Neuronal stem cell (in vitro differentiated cells): ENCODE data around the gene MBLAC1.

ENCODE experiments used
- DNase-seq: peaks from one replicate; pipeline ENCODE4 v3.0.0-alpha.2; 2013; ENCODE audit warnings: low spot score
- H2AFZ ChIP-seq: one replicate; pipeline ENCODE4 v1.6.1; 2013; ENCODE audit warnings: mild to moderate bottlenecking, low read length, inconsistent platforms
- H2AK5ac ChIP-seq: 2 replicates; pipeline ENCODE4 v1.6.1; 2013; ENCODE audit warnings: low read depth, mild to moderate bottlenecking, inconsistent platforms, low read length, moderate library complexity, mixed read lengths
- H2BK120ac ChIP-seq: 2 replicates; pipeline ENCODE4 v1.6.1; 2013; ENCODE audit warnings: low read depth, mild to moderate bottlenecking, inconsistent platforms, low read length, moderate library complexity, mixed read lengths
- H2BK12ac ChIP-seq: one replicate; pipeline ENCODE4 v1.6.1; 2013; ENCODE audit warnings: low read length, inconsistent platforms
- H2BK15ac ChIP-seq: 2 replicates; pipeline ENCODE4 v1.6.1; 2013; ENCODE audit warnings: mild to moderate bottlenecking, low read length, inconsistent platforms, mixed read lengths
- H2BK5ac ChIP-seq: one replicate; pipeline ENCODE4 v1.6.1; 2013; ENCODE audit warnings: inconsistent platforms, mild to moderate bottlenecking, low read length, moderate library complexity
- H3K14ac ChIP-seq: one replicate; pipeline ENCODE4 v1.6.1; 2013; ENCODE audit warnings: low read length, inconsistent platforms
- H3K18ac ChIP-seq: 2 replicates; pipeline ENCODE4 v1.6.1; 2013; ENCODE audit warnings: low read length, inconsistent platforms
- H3K23ac ChIP-seq: 2 replicates; pipeline ENCODE4 v1.6.1; 2013; ENCODE audit warnings: low read depth, mild to moderate bottlenecking, mixed read lengths, low read length, inconsistent platforms; ENCODE audit not compliant: poor library complexity
- H3K27ac ChIP-seq: replicated peaks from 3 replicates; pipeline ENCODE4 v1.5.1; 2013; ENCODE audit warnings: low read length, inconsistent platforms
- H3K27me3 ChIP-seq, 3 experiments: 2 replicates each; pipeline ENCODE4 v1.6.1; 2013; ENCODE audit warnings: low read length in 3 of 3, mild to moderate bottlenecking in 2 of 3, inconsistent platforms in 1 of 3, low read depth in 1 of 3, mixed read lengths in 1 of 3, moderate library complexity in 1 of 3; ENCODE audit not compliant: control insufficient read depth in 3 of 3, insufficient read depth in 3 of 3
- H3K36me3 ChIP-seq, 2 donors: replicated peaks in 1 of 2; 2 replicates each; pipeline ENCODE4 v1.6.1; 2013; ENCODE audit warnings: low read length in 2 of 2; ENCODE audit not compliant: control insufficient read depth in 2 of 2, insufficient read depth in 2 of 2
- H3K4ac ChIP-seq: 2 replicates; pipeline ENCODE4 v1.6.1; 2013; ENCODE audit warnings: inconsistent platforms, mild to moderate bottlenecking, low read length, moderate library complexity
- H3K4me1 ChIP-seq, 2 donors: 1 replicate in 1 of 2; 2 replicates in 1 of 2; pipeline ENCODE4 v1.6.1; 2013; ENCODE audit warnings: low read length in 2 of 2, low read depth in 1 of 2; ENCODE audit not compliant: control insufficient read depth in 2 of 2, insufficient read depth in 1 of 2
- H3K4me2 ChIP-seq: one replicate; pipeline ENCODE4 v1.6.1; 2013; ENCODE audit warnings: mild to moderate bottlenecking, low read length, inconsistent platforms; ENCODE audit not compliant: insufficient read depth, poor library complexity, severe bottlenecking
- H3K4me3 ChIP-seq, 2 donors: 2 replicates each; pipeline ENCODE4 v1.5.1; 2013; ENCODE audit warnings: low read length in 2 of 2, mild to moderate bottlenecking in 2 of 2, inconsistent platforms in 1 of 2, moderate library complexity in 1 of 2
- H3K79me1 ChIP-seq: one replicate; pipeline ENCODE4 v1.6.1; 2013; ENCODE audit warnings: low read depth, mild to moderate bottlenecking, inconsistent platforms, low read length, moderate library complexity
- H3K9ac ChIP-seq: one replicate; pipeline ENCODE4 v1.6.1; 2013; ENCODE audit warnings: mild to moderate bottlenecking, low read depth, low read length, inconsistent platforms; ENCODE audit not compliant: poor library complexity
- H3K9me3 ChIP-seq, 2 donors: replicated peaks in 1 of 2; 2 replicates each; pipeline versions ENCODE3 to v1.6.1; 2013; ENCODE audit warnings: low read length in 2 of 2, mild to moderate bottlenecking in 2 of 2, inconsistent platforms in 1 of 2, low read depth in 1 of 2, mixed read lengths in 1 of 2, moderate library complexity in 1 of 2; ENCODE audit not compliant: control insufficient read depth in 2 of 2, insufficient read depth in 1 of 2
- H4K8ac ChIP-seq: one replicate; pipeline ENCODE4 v1.6.1; 2013; ENCODE audit warnings: low read depth, mild to moderate bottlenecking, inconsistent platforms, low read length, moderate library complexity
- H4K91ac ChIP-seq: one replicate; pipeline ENCODE4 v1.6.1; 2013; ENCODE audit warnings: low read length, low read depth, mild to moderate bottlenecking, inconsistent platforms; ENCODE audit not compliant: poor library complexity
- WGBS, 2 donors: extraction: QIAGEN DNeasy Blood & Tissue Kit; methylation state at CpG; one replicate each; pipeline ENCODE4 v1.1.7; 2013; ENCODE audit warnings: missing lambda C conversion rate in 2 of 2, mixed read lengths in 1 of 2; ENCODE audit not compliant: insufficient read length in 2 of 2, insufficient replicate concordance in 1 of 2; ENCODE audit errors: extremely low coverage in 2 of 2; 5-methylcytosine and 5-hydroxymethylcytosine counted together

Gene MBLAC1

DNA sequence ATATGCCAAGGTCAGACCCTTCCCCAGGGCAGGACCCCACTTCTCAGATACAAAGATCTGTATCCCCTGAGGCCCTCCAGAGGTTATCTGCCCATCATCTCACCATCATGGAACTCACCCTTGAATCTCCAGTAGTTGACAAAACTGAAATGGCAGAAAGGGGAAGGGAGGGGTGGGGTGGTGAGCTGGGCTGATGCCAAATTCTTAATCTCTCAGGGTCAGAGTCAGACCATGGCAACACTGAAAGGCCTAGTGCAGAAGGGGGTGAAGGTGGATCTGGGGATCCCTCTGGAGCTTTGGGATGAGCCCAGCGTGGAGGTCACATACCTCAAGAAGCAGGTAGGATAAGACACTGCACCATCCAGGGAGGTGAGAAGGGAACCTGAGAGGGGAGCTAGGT lies 4.2 kb upstream of the MBLAC1 start:
- no peak for DNase-seq
- peaks cover 4 to 7% of the 10 kb centered on the region in 2 donors for H3K4me1 ChIP-seq
- H2BK5ac ChIP-seq, result no peak overlapping the region
- H2BK12ac ChIP-seq, result no peak overlapping the region
- no peak overlapping the region for H4K8ac ChIP-seq
- H3K9me3 ChIP-seq, result no peaks in the 10 kb centered on the region
- no peak overlapping the region for H3K27ac ChIP-seq
- H2AFZ ChIP-seq, result no peak overlapping the region
- H2BK15ac ChIP-seq, result no peak overlapping the region
- H2AK5ac ChIP-seq, result no peak overlapping the region
- no peak overlapping the region for H3K23ac ChIP-seq
- peaks cover 0 to under 1% (median 0%) of the 10 kb centered on the region in 3 experiments for H3K27me3 ChIP-seq
- H3K36me3 ChIP-seq, result peaks cover 4 to 22% of the 10 kb centered on the region in 2 donors
- peaks cover 4% of the 10 kb centered on the region for H3K79me1 ChIP-seq
- no peak overlapping the region for H2BK120ac ChIP-seq
- H4K91ac ChIP-seq, result no peak overlapping the region
- H3K4me3 ChIP-seq, result no peak overlapping the region
- WGBS, 2 donors, result no CpG with 5 or more reads among the region's 1 CpG
- no peak overlapping the region for H3K4ac ChIP-seq
- no peak overlapping the region for H3K14ac ChIP-seq
- no peak overlapping the region for H3K4me2 ChIP-seq
- no peak overlapping the region for H3K18ac ChIP-seq
- no peak overlapping the region for H3K9ac ChIP-seq

DNA sequence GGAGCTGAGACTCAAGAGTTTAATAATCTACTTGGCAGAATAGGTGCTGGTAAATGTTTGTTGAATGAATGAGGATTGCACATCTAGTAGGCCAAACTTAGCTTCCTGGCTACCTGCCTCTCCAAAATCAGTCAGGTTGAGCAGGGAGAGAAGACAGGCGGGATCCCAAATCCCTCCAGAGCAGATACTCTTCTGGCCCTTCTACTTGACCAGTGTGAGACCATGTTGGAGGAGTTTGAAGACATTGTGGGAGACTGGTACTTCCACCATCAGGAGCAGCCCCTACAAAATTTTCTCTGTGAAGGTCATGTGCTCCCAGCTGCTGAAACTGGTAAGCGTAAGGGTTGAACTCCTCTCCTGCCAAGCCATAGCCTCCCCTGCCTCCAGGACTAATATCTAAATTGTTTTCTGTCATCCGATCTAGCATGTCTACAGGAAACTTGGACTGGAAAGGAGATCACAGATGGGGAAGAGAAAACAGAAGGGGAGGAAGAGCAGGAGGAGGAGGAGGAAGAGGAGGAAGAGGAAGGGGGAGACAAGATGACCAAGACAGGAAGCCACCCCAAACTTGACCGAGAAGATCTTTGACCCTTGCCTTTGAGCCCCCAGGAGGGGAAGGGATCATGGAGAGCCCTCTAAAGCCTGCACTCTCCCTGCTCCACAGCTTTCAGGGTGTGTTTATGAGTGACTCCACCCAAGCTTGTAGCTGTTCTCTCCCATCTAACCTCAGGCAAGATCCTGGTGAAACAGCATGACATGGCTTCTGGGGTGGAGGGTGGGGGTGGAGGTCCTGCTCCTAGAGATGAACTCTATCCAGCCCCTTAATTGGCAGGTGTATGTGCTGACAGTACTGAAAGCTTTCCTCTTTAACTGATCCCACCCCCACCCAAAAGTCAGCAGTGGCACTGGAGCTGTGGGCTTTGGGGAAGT lies 2.2 kb upstream of the MBLAC1 start:
- Histone ChIP-seq H4K8ac (no peak overlapping the region), H3K4me3 (no peak overlapping the region), H3K4me1 (peaks cover 7 to 12% of the 10 kb centered on the region in 2 donors), H2BK120ac (no peak overlapping the region), H4K91ac (no peak overlapping the region), H2AFZ (no peak overlapping the region), H3K4ac (no peak overlapping the region), H3K27ac (no peak overlapping the region), H3K18ac (no peak overlapping the region), H3K23ac (no peak overlapping the region), H3K9ac (no peak overlapping the region), H3K27me3 (peaks cover 0 to 15% (median 0%) of the 10 kb centered on the region in 3 experiments), H3K79me1 (peaks cover 2% of the 10 kb centered on the region), H3K9me3 (no peaks in the 10 kb centered on the region), H2BK12ac (no peak overlapping the region), H2BK15ac (no peak overlapping the region), H2AK5ac (no peak overlapping the region), H3K36me3 (peaks cover 4 to 22% of the 10 kb centered on the region in 2 donors), H2BK5ac (no peak overlapping the region), H3K4me2 (no peak overlapping the region), H3K14ac (no peak overlapping the region)
- WGBS, 2 donors, result no CpG with 5 or more reads among the region's 4 CpGs
- no peak for DNase-seq

DNA sequence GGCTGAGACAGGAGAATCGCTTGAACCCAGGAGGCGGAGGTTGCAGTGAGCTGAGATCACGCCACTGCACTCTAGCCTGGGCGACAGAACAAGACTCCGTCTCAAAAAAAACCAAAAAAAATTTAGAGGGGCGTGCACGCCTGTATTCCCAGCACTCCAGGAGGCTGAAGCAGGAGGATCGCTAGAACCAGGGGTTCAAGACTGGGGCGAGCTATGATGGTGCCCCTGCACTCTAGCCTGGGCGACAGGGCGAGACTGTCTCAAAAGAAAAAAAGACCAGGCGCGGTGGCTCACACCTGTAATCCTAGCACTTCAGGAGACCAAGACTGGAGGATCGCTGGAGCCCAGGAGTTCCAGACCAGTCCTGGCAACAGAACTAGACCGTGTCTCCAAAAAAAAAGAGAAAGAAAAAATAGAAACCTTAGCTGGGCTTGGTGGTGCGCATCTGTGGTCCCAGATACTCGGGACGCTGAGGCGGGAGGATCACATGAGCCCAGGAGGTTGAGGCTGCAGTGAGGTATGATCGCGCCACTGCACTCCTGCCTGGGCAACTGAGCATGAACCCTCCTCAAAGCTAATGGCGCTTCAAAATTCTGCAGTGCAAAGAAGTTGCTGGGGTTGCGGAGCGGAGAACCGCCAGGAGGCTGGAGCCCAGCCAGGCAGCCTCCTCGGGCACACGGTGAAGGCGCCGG lies 382 bp upstream of the MBLAC1 start:
- Histone ChIP-seq H2AK5ac (peak overlapping the region; percentile 10), H3K4me1 (peaks cover 3 to 6% of the 10 kb centered on the region in 2 donors), H2BK12ac (no peak overlapping the region), H3K79me1 (peaks cover 2% of the 10 kb centered on the region), H3K27ac (peak overlapping the region; percentile 99), H3K4me2 (peak overlapping the region; percentile 92), H2AFZ (peak overlapping the region; percentile 99), H3K4me3 (peak overlapping the region; percentile 74 to 94), H3K14ac (no peak overlapping the region), H2BK15ac (peak overlapping the region; percentile 55), H2BK5ac (peak overlapping the region; percentile 85), H3K23ac (peak overlapping the region; percentile 76), H3K9ac (peak overlapping the region; percentile 96), H3K36me3 (peaks cover 4 to 22% of the 10 kb centered on the region in 2 donors), H4K91ac (no peak overlapping the region), H2BK120ac (no peak overlapping the region), H3K4ac (no peak overlapping the region), H3K18ac (peak overlapping the region; percentile 99), H4K8ac (peak overlapping the region; percentile 97), H3K9me3 (no peaks in the 10 kb centered on the region), H3K27me3 (peaks cover 0 to 15% (median 0%) of the 10 kb centered on the region in 3 experiments)
- WGBS, 2 donors, result no CpG with 5 or more reads among the region's 29 CpGs
- no peak for DNase-seq
